Right hindlimb (tissue), 1 donor: Measurements from ENCODE around the gene WNK4.

Experiments
- DNase-seq: peaks from one replicate; pipeline ENCODE4 v3.0.0-alpha.2; 2018

The WNK4 gene

DNA sequence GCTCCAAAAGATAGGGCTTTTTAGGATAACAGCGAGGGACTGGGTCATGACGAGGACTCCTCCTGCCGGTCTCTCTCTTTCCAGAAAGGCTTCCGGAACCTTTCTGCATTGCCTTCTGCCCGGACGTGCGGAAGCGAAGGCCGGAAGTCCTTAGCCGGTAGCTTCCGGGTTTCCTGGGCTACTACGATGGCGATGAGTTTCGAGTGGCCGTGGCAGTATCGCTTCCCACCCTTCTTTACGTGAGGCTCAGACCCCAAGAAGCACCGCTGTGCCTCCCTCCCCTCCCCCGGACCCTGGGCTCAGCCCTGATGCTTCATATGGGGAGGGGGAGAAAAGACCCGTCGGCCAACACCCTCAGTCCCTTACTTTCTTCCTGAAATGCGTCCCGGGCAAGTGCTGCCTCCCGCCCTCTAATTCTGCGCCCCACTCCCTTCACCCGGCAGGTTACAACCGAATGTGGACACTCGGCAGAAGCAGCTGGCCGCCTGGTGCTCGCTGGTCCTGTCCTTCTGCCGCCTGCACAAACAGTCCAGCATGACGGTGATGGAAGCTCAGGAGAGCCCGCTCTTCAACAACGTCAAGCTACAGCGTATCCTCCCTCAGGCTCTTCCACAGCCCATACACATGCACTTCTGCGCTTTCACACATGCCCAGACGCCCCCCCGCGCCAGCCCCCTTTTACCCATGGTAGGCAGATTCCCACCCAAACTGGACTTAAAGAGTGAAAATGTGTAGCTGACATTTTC lies 6.9 kb upstream of the WNK4 start, which contains the start of gene VPS25:
TSS of gene VPS25 (plus strand) at position 160 of the 746 bp plus-strand sequence. CDS start at position 187, 27 bp downstream.
- peak; percentile 86 for DNase-seq

DNA sequence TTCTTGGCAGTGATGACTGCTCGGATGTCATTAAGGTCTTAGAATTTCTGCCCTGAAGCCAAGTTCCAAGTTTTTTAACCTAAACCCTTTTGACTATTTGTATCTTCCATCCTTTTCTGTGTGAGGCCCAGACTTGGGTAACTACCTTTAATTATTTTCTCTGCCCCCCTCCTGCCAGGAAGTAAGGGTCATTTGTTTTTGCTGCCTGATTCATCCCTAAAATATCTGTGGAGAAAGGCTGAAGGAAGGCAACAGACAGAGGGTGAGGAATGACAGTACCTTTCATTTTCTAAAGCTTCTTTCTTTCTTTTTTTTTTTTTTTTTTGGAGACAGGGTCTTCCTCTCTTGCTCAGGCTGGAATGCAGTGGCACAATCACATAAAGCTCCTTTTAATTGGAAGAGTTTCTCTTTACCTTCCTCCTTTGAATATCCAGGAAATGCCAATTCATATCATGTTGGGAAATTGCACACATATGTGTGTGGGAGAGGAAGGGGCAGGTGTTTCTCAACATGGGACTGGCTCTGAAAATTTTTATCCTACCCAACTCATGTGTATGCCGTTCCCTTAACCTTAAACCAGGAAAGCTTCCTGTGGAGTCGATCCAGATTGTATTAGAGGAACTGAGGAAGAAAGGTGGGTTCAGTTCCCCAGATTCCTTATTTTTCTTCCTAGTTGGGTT lies 6.2 kb upstream of the WNK4 start:
- no peak for DNase-seq

DNA sequence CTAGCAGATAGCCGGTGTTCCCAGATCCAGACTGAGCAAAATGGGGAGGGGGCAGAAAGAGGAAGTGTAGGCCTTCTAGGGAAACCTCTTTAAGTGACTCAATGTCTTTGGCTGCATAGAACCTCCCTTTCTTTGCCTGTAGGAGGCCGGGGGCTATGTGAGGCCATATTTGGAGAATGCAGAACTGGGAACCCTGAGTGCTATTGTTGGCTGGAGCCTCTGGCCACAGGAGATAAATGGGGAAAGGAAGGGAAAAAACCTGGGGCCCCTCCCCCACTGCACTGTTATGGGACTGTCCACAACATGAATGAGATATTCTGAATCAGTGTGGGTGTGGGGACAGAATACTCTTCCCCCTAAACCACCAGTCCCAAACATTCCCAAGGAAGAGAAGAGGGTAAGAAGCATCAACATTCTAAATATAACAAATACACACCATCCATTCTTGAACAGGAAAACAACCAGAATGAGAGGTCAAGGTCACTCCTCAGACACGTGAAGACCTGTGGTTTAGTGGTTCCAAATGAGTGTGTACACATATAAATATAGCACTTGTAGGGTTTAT lies 4.8 kb upstream of the WNK4 start:
- no peak for DNase-seq

DNA sequence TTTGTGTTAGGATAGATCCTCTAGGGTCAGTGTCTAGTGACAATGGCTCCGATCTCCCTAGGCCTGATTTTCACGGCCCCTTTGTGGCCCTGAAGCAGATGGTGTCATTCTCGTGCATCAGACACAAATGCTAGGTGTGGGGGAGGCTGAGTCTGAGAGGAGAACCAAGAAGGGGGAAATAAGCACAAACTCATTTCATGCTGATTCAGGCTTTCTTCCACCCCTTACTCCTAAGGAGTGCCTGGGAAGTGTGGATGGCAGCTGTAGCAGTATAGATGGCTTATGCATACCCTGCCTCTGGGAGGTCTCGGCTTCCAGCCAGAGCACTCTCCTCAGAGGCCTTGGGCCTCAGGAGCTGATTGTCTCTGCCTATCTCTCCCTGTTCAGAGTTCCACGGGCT lies 1.8 kb upstream of the WNK4 start:
- no peak for DNase-seq

DNA sequence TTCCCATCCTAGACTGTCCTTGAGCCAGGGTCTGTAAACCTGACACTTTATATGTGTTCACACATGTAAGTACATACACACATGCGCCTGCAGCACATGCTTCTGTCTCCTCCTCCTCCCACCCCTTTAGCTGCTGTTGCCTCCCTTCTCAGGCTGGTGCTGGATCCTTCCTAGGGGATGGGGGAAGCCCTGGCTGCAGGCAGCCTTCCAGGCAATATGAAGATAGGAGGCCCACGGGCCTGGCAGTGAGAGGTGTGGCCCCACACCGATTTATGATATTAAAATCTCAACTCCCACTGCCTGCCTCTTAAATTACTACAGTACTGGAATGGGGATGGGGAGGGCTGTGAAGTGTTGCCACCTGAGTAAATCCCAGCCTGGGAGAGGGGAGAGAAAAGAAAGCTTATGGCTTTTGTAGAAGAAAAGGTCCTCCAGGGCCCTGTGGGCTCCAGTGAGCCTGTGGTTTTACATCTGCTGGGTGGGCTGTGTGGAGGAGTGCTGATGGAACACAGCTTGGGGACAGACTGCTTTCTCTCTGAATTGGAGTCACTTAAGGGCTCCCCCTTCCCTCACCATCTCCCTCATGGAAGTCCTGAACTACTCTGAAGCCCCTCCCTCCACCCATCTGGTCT lies 990 bp upstream of the WNK4 start:
- no peak for DNase-seq

DNA sequence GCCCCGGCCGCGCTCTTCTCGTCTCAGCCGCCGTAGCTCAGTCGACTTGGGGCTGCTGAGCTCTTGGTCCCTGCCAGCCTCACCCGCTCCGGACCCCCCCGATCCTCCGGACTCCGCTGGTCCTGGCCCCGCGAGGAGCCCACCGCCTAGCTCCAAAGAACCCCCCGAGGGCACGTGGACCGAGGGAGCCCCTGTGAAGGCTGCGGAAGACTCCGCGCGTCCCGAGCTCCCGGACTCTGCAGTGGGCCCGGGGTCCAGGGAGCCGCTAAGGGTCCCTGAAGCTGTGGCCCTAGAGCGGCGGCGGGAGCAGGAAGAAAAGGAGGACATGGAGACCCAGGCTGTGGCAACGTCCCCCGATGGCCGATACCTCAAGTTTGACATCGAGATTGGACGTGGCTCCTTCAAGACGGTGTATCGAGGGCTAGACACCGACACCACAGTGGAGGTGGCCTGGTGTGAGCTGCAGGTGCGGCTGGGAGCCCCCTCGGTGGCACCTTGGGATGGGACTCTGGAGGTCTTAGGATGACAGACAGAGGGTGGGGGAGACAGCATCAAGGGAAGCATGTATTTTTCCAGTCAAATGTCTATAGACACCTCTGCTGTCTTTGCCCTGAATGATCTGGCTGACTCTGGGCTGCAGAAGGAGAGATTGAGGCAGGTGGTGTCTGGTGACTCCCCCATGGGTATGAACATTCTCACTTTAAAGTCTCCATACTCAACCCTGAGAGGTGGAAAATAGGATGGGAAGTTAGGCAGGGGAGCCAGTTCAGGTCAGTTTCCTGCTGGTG lies 635 bp downstream of the WNK4 start:
- no peak for DNase-seq

DNA sequence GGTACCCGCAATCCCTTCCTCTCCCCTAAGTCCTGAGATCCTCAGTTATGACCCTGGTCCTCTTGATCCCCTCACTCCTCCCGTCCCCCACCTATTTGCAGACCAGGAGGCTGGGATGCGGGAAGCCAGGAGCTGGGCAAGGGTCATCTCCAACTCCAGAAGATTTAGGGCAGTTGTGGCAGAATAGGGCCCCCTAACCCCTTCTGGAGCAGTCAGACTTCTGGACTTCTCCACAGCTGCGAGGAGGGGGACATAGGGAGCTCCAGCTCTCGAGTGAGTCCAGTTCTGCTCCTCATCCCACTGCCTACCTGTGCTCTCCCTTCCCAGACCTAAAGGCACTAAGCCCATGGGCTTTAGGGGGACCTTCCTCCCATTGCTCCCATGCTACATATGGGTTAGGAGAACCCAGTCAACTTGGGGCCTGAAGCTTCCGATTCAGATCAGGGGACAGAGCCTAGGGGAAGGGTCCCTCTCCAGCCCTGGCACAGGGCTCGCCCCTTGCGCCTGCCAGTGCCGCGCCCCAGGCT lies 1.3 kb downstream of the WNK4 start:
- no peak for DNase-seq

DNA sequence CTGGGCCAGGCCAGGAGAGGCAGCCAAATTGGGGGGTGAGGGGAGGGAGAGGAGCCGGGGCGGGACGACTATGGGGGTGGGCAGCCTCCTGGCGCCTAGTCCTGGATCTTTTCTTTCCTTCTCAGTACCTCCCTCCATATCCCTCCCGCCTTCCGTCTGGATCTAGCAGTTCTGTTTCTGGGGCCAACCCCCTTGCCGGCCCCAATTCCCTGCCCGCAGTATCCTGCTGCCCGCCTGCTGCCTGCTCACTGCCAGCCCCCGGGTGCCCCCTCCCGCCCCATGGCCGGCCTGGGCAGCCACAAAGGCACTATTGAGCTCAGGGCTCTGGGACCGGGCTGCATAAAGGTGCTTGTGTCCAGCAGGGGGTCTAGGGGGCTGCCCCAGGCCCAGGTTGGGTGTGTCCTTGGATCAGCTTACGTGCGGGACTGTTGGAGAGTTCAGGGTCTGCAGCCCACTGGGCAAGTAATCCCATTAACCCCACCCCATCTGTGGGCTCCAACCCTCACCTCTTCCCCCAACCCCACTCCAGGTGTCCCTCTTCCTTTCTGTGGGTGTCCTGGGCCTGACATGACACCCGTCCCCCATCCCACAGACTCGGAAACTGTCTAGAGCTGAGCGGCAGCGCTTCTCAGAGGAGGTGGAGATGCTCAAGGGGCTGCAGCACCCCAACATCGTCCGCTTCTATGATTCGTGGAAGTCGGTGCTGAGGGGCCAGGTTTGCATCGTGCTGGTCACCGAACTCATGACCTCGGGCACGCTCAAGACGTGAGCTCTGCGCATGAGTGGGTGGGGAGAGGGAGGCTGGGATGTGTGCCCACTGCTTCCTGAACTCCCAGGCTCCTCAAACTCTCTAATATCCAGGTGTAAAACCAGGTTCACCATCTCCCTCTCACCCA lies 2.0 kb downstream of the WNK4 start:
- DNase-seq: peak; percentile 69

DNA sequence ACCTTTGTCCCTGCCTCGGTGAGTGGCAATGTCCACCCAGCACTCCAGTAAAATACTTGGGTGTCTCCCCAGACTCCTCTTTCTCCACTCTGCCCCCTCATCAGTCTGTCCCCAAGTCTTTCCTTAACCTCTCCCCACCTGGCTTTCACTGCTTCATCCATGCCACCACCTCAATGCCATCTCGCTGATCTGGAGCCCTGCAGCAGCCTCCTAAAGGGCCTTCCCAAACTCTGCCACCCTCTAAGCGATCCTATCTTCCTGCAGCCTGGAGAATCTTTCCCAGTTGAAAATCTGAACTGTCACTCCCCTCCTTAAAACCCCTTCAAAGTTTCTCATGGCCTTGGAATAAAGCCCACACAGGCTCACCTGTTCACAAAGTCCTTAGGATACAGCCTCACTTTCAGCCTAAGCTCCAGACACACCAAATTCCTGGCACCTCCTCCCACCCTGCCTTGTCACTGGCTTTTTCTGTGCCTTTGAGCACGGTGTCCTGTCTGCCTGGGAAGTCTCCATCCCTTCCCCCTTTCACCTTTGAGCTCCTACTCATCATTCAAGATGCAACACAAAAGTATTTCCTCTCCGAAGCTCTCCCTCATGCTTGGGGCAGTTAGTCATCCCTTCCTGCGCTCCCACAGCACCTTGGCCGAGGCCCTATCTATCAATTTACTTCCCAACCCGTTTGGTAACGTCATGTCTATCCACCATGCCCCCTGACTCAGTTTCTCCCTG lies 2.8 kb downstream of the WNK4 start:
- no peak for DNase-seq

DNA sequence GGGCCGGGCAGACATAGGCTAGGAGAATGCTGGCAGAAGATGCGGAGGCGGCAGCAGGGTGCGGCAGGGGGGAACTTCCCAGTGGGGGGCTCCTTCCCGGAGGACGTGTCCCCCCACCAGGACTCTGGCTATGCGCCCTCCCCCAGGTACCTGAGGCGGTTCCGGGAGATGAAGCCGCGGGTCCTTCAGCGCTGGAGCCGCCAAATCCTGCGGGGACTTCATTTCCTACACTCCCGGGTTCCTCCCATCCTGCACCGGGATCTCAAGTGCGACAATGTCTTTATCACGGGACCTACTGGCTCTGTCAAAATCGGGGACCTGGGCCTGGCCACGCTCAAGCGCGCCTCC lies 3.4 kb downstream of the WNK4 start:
- DNase-seq: no peak

DNA sequence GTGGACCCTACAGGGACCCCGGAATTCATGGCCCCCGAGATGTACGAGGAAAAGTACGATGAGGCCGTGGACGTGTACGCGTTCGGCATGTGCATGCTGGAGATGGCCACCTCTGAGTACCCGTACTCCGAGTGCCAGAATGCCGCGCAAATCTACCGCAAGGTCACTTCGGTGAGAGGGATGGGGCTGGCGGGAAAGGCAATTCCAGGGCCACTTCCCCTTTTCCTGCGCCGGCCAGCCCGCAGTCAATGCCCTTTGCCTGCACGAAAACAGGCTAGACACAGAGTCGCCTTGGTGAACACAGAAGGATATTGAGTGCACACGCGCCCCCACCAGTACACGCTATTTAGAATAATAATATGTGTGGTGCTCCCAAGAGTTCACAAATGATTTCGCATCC lies 4.0 kb downstream of the WNK4 start:
- DNase-seq: no peak

DNA sequence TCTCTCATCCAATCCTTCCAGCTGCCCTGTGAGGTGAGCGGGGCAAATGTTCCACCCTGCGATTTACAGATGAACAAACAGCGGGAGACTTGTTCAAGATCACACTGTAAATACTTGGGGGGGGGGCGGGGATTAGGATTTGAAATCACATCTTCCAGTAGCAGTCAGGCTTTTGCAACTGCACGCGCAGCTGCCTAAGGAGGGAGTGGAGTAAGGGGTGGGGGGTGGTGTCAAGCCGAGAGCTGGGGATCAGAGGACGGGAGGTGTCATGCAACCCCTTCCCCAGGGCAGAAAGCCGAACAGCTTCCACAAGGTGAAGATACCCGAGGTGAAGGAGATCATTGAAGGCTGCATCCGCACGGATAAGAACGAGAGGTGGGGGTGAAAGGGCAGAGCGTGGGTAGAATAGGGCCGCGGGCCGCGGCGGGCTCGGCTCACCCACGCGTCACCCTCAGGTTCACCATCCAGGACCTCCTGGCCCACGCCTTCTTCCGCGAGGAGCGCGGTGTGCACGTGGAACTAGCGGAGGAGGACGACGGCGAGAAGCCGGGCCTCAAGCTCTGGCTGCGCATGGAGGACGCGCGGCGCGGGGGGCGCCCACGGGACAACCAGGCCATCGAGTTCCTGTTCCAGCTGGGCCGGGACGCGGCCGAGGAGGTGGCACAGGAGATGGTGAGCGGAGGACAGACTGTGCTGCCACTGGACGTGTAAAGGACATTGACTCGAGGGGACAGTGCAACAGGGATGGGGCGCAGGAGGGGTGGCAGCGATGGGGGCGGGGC lies 4.6 kb downstream of the WNK4 start:
- DNase-seq: no peak

DNA sequence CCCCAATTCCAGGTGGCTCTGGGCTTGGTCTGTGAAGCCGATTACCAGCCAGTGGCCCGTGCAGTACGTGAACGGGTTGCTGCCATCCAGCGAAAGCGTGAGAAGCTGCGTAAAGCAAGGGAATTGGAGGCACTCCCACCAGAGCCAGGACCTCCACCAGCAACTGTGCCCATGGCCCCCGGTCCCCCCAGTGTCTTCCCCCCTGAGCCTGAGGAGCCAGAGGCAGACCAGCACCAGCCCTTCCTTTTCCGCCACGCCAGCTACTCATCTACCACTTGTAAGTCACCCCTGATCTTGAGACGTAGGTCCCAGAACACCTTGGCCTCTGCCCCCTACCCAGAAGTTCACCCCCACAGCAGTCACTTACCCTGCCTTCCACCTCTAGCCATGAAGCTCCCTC lies 6.9 kb downstream of the WNK4 start:
- DNase-seq: no peak

DNA sequence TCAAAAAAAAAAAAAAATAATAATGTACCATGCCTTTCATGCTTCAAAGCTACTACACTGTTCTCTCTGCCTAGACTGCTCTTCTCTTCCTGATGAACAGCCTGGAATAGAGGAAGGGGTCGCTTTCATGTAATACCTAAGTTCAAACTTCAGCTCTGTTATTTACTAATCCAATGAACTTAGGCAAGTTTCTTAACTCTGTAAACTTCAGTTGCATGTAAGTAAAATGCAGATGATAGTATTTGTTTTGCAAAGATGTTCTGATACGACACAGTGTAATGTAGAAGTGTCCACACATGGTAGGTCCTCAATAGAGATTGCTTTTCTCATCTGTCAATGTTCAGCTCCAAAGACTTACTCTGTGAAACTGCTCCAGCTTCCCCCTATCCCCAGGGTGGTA lies 11.5 kb downstream of the WNK4 start:
- DNase-seq: no peak

DNA sequence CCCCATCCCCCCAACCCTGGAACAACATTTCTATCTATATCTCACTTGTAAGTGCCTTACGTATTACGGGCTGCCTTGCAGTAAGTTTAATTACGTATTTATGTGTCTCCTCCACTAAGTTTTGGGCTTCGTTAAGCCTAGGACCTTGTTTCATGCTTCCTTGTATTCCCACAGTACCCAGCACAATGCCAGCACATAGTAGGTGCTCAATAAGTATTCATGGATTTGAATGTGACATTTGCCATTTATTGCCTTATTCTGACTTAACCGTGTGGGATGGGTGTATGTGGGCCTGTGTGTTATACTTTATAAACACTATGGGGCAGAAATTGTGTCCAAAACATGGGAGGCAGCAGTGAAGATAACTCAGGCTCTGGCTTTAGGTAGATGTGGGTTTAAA lies 12.1 kb downstream of the WNK4 start:
- no peak for DNase-seq

DNA sequence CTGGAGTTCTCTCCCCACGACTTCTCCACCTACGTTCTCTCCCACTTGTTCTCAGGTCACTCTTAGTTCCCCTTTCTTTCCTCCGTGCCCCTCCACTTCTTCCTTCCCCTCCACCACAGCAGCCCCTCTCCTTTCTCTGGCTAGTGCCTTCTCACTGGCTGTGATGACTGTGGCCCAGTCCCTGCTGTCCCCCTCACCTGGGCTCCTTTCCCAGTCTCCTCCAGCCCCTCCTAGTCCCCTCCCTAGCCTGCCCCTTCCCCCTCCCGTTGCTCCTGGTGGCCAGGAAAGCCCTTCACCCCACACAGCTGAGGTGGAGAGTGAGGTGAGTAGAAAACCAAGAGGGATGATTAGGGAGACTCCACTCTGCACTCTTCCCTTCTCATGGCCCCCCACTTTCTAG lies 14.7 kb downstream of the WNK4 start:
- DNase-seq: no peak

DNA sequence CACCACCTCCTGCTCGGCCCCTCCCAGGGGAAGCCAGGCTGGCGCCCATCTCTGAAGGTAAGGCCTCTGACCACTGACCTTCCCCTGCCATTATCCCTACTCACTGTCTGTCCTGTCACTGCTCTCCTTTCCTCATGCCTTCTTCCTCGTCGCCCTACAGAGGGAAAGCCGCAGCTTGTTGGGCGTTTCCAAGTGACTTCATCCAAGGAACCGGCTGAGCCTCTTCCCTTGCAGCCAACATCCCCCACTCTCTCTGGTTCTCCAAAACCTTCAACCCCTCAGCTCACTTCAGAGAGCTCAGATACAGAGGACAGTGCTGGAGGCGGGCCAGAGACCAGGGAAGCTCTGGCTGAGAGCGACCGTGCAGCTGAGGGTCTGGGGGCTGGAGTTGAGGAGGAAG lies 15.1 kb downstream of the WNK4 start:
- no peak for DNase-seq

DNA sequence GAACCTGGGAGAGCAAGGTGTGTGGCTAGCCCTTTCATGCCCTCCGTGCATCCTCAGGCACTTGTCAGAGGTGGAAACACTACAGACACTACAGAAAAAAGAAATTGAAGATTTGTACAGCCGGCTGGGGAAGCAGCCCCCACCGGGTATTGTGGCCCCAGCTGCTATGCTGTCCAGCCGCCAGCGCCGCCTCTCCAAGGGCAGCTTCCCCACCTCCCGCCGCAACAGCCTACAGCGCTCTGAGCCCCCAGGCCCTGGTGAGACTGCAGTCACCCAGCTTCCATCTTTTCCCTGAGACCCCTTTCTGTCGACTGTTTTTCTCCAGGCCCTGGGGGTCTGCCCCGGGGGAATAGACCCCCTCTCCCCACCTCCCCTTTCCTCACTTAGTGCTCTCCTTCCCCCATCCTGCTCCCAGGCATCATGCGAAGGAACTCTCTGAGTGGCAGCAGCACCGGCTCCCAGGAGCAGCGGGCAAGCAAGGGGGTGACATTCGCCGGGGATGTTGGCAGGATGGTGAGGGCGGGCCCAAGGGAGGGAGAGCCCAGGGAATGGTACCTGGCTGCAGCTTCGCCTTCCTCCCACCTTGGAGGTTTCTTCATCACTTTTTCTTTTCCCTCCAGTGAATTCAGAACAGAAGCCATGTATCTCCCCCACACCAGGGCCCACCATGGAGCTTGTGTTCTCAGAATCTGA lies 15.8 kb downstream of the WNK4 start:
- DNase-seq: no peak
